ENCODE data around the gene PDLIM4. TPM values are rescaled to one million over a fixed set of nuclear protein-coding genes. Genes with fewer than 3 reads are reported as not detected.

Gene PDLIM4
- total RNA-seq, 2 experiments from 2014 or later, result not detected

DNA sequence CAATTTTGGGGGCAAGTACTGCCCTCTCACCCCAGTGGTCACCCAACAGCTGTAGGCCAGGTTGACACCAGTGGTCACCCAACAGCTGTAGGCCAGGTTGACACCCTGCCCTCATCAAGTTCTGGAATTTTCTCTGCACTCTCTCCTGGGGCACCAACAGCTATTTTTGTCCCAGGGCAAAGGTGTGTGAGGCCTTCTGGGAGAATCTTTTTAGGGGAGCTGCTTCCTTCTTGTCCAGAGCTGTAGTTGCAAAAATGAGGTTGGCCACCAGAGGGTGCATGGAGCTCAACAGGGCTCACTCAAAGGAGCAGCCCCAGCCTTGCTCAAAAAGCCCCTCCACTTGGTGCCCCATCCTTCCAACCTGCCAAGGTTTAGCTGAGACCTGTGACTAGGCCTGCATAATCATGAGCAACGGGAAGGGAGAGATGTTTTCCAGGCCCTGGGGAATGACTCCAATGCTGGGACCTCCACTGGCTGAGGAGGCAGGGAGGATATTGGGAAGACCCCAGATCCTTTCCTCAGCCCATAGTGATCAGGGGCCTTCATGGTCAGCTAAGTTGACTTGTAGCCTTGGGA, 19.2 kb upstream of the PDLIM4 start:
- Histone ChIP-seq H3K27ac (ENCODE audit: low read depth, low read length, poor library complexity, severe bottlenecking) (no peak overlapping the region), H3K36me3 (ENCODE audit: insufficient read depth, low read length) (no peaks in the 10 kb centered on the region), H3K4me2 (ENCODE audit: low read length) (no peak overlapping the region), H3K4me1 (ENCODE audit: insufficient read depth, low read length, poor library complexity, severe bottlenecking) (peaks cover 33% of the 10 kb centered on the region), H3K9me3 (ENCODE audit: low read length) (peaks cover 11% of the 10 kb centered on the region; the same call in 1 of the 2 replicates), H3K79me2 (ENCODE audit: insufficient read depth, low read depth, low read length) (no peaks in the 10 kb centered on the region), H3K4me3 (ENCODE audit: low read depth, low read length, poor library complexity, severe bottlenecking) (no peak overlapping the region), H4K20me1 (ENCODE audit: insufficient read depth, low read length) (no peaks in the 10 kb centered on the region), H2AFZ (ENCODE audit: low read length) (peak overlapping the region; percentile 45; the same call in 1 of the 2 replicates), H3K9me2 (ENCODE audit: insufficient read depth, low read length) (no peaks in the 10 kb centered on the region)
- no peak for TF ChIP-seq EZH2phosphoT487 (IDR thresholded peaks at IDR 0.05; ENCODE audit: borderline replicate concordance, low read depth, low read length)
- TF ChIP-seq, protein P1, sequence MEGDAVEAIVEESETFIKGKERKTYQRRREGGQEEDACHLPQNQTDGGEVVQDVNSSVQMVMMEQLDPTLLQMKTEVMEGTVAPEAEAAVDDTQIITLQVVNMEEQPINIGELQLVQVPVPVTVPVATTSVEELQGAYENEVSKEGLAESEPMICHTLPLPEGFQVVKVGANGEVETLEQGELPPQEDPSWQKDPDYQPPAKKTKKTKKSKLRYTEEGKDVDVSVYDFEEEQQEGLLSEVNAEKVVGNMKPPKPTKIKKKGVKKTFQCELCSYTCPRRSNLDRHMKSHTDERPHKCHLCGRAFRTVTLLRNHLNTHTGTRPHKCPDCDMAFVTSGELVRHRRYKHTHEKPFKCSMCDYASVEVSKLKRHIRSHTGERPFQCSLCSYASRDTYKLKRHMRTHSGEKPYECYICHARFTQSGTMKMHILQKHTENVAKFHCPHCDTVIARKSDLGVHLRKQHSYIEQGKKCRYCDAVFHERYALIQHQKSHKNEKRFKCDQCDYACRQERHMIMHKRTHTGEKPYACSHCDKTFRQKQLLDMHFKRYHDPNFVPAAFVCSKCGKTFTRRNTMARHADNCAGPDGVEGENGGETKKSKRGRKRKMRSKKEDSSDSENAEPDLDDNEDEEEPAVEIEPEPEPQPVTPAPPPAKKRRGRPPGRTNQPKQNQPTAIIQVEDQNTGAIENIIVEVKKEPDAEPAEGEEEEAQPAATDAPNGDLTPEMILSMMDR (conservative IDR thresholded peaks at IDR 0.05; ENCODE audit: low read length), result peak; percentile 92
- intact Hi-C loops (cut with micrococcal nuclease; ENCODE audit: unreplicated experiment), result loop anchor here (5.0 kb wide), 1 partner anchor 46 kb away; no protein-coding TSS in a partner anchor
- ChIA-PET CTCF (ENCODE audit: unreplicated experiment) (interaction anchor here (1.0 to 1.5 kb wide), 5 partner anchors 9 to 58 kb away, joined by 3 to 5 read pairs (median 4); no protein-coding TSS in a partner anchor), POLR2A (interaction anchor here (0.7 to 2.4 kb wide), 7 partner anchors 8 to 56 kb away, joined by 3 to 7 read pairs (median 3); no protein-coding TSS in a partner anchor)
- BruUV-seq (replicated peaks), result no TSS peak
- peak; percentile 82 for DNase-seq (ENCODE audit: low spot score)

DNA sequence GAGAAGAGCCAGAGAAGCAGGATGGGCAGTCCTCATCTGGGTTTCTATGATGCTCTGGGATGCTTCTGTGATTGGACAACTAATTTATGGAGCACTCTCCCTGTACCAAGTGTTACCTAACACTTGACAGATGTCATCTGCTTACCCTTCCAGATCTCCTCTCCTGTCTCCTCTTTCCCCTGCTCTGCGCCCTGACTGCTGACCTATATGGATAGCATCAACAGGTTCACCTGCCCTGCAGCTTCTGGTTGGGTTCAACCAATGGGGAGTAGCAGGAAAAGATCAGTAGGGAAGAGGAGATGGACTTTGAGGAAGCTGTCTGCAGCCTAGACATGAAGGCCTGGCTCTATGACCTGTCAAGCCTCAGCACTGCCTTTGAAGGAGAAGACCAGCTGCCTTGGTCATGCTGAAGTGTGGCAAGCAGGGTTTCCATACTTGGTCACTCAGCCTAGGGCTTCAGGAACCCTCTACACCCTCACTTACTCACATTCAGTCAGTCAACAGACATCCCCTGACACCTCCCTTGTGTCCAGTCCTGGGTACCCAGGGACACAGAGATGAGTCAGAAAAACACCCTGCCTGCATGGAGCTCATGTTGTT, 18.5 kb upstream of the PDLIM4 start:
- no peak overlapping the region for H3K27ac ChIP-seq (ENCODE audit: low read depth, low read length, poor library complexity, severe bottlenecking)
- TF ChIP-seq, protein P1 (conservative IDR thresholded peaks at IDR 0.05; ENCODE audit: low read length), result no peak
- no peak for TF ChIP-seq EZH2phosphoT487 (IDR thresholded peaks at IDR 0.05; ENCODE audit: borderline replicate concordance, low read depth, low read length)
- no peak overlapping the region for H3K4me3 ChIP-seq (ENCODE audit: low read depth, low read length, poor library complexity, severe bottlenecking)
- H2AFZ ChIP-seq (ENCODE audit: low read length), result no peak overlapping the region
- intact Hi-C loops (cut with micrococcal nuclease; ENCODE audit: unreplicated experiment), result loop anchor here (5.0 kb wide), 1 partner anchor 47 kb away; no protein-coding TSS in a partner anchor
- peaks cover 14% of the 10 kb centered on the region; the same call in 1 of the 2 replicates for H3K9me3 ChIP-seq (ENCODE audit: low read length)
- no peak overlapping the region for H3K4me2 ChIP-seq (ENCODE audit: low read length)
- POLR2A ChIA-PET, result interaction anchor here (1.2 to 1.6 kb wide), 2 partner anchors 10 to 44 kb away, joined by 3 to 4 read pairs; no protein-coding TSS in a partner anchor
- H4K20me1 ChIP-seq (ENCODE audit: insufficient read depth, low read length), result no peaks in the 10 kb centered on the region
- H3K9me2 ChIP-seq (ENCODE audit: insufficient read depth, low read length), result no peaks in the 10 kb centered on the region
- H3K36me3 ChIP-seq (ENCODE audit: insufficient read depth, low read length), result no peaks in the 10 kb centered on the region; the same call in 1 of the 2 replicates
- no TSS peak for BruUV-seq (replicated peaks)
- H3K79me2 ChIP-seq (ENCODE audit: insufficient read depth, low read depth, low read length), result no peaks in the 10 kb centered on the region
- H3K4me1 ChIP-seq (ENCODE audit: insufficient read depth, low read length, poor library complexity, severe bottlenecking), result peaks cover 40% of the 10 kb centered on the region
- CTCF ChIA-PET (ENCODE audit: unreplicated experiment), result interaction anchor here (1.0 to 1.3 kb wide), 4 partner anchors 10 to 36 kb away, joined by 3 to 4 read pairs (median 4); no protein-coding TSS in a partner anchor
- no peak for DNase-seq (ENCODE audit: low spot score)

All from OCI-LY7 (cell line).